ENCODE results near the gene PDCD10. TPM values are rescaled to one million over a fixed set of nuclear protein-coding genes. Genes with fewer than 3 reads are reported as not detected.

Gene PDCD10
- total RNA-seq, 2 experiments from 2014 or later, result 51.6 to 52.8 TPM

DNA sequence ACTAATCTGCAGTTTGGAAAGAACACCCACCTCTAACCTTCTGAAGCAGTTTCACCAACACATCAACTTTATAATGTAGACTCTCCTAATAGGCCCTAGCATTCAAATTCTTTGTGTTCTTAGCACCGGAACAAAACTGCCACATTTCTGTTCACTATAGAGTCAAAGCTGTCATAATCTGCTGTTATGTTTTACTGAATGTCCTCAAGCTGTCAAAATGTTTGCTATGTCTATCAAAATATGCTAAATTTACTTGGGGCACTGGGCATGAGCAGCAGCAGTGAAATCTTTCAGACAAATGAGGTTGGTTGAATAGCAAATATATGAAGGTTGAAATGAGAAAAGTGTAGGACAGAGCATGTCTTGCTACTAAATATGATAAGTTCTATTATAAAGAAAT lies 82.9 kb downstream of the PDCD10 start:
- no peaks in the 10 kb centered on the region for H3K9me3 Mint-ChIP-seq
- H3K36me3 Mint-ChIP-seq, result no peaks in the 10 kb centered on the region
- no peaks in the 10 kb centered on the region for H3K27me3 Mint-ChIP-seq
- no peak overlapping the region for H3K4me3 Mint-ChIP-seq
- H3K27ac Mint-ChIP-seq, result no peak overlapping the region
- H3K4me1 Mint-ChIP-seq, result peaks cover 3% of the 10 kb centered on the region
- no peak for DNase-seq
- no peak for ATAC-seq (ENCODE audit: low read depth)
- POLR2A ChIA-PET, result no interaction called here

GRCh38 chr3:167650459-167650858 lies 84.2 kb downstream of the PDCD10 start:
- Mint-ChIP-seq H3K9me3 (no peaks in the 10 kb centered on the region), H3K4me3 (no peak overlapping the region), H3K27ac (no peak overlapping the region), H3K4me1 (peaks cover 3% of the 10 kb centered on the region), H3K27me3 (no peaks in the 10 kb centered on the region), H3K36me3 (no peaks in the 10 kb centered on the region)
- no peak for DNase-seq
- ATAC-seq (ENCODE audit: low read depth), result no peak
- POLR2A ChIA-PET, result no interaction called here

DNA sequence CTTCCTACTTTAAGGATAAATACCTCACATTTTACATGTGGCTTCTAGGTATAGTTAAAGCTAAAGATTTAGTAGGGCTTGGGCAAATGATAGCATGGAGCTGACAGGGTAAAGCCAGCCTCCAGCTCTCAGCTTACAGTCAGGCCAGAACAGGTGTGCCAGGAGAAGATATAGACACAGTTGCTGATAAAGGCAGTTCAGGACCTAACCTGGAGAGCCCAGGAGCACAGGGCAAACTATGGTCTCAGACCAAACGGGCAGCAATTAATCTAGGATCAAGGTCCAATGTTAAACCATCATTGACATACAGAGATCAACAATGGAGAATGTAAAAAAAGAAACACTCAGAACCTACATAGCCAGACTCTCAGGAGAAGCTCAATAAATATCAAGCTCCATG lies 84.9 kb downstream of the PDCD10 start:
- Mint-ChIP-seq H3K4me1 (peaks cover 3% of the 10 kb centered on the region), H3K27ac (peak overlapping the region; percentile 9), H3K36me3 (no peaks in the 10 kb centered on the region), H3K27me3 (no peaks in the 10 kb centered on the region), H3K9me3 (no peaks in the 10 kb centered on the region), H3K4me3 (no peak overlapping the region)
- DNase-seq (no peak), ATAC-seq (ENCODE audit: low read depth) (no peak)
- POLR2A ChIA-PET, result no interaction called here

GRCh38 chr3:167644611-167645010 lies 90.1 kb downstream of the PDCD10 start:
- Mint-ChIP-seq H3K9me3 (no peaks in the 10 kb centered on the region), H3K27me3 (peaks cover 12% of the 10 kb centered on the region), H3K27ac (no peak overlapping the region), H3K4me3 (no peak overlapping the region), H3K4me1 (peaks cover 1% of the 10 kb centered on the region), H3K36me3 (no peaks in the 10 kb centered on the region)
- ATAC-seq (ENCODE audit: low read depth) (no peak), DNase-seq (no peak)
- POLR2A ChIA-PET, result no interaction called here

Other genes with a start within 250 kb of the PDCD10 start
- under 1 TPM in 1 of 2 experiments, not detected in 1; 0.33 TPM for gene WDR49, start 81.0 kb downstream of the PDCD10 start, total RNA-seq
- 1 to 10 TPM; 1.9 to 2.4 TPM for gene SERPINI1, start 829 bp upstream of the PDCD10 start, total RNA-seq